OCI-LY7 (cell line): ENCODE measurements around the gene BCLAF1. TPM values are rescaled to one million over a fixed set of nuclear protein-coding genes. Genes with fewer than 3 reads are reported as not detected.
A peak's percentile ranks its signal among the peaks of the same experiment; 100 is the strongest.

Experiments used
- BruUV-seq: library from RNA; stranded (reverse); fragments of 400-500 nt; replicated peaks from 2 replicates; lab custom pipeline; 2021; lab: Mats Ljungman, UMichigan
- CTCF ChIA-PET: fragments of 300-600 bp; sonication (Branson Sonifier 250); formaldehyde crosslinking; loops from one replicate; lab custom pipeline; 2022; ENCODE audit warnings: antibody characterized with exemption; ENCODE audit not compliant: unreplicated experiment; lab: Charles Lee
- POLR2A ChIA-PET: fragments of 300-600 bp; sonication (Branson Sonifier 250); formaldehyde crosslinking; loops from one replicate; lab custom pipeline; 2022; ENCODE audit warnings: antibody characterized with exemption; lab: Charles Lee
- DNase-seq: peaks from one replicate; pipeline ENCODE4 v3.0.0-alpha.2; 2015; ENCODE audit warnings: low spot score
- H2AFZ ChIP-seq: fragments of 200-600 bp; sonication (generic), shearing (Covaris generic); 2 replicates; pipeline ENCODE4 v1.6.1; 2014; ENCODE audit warnings: mild to moderate bottlenecking, antibody characterized with exemption, low read length, moderate library complexity
- H3K27ac ChIP-seq: fragments of 200-600 bp; sonication (generic); 2 replicates; pipeline ENCODE4 v1.5.1; 2014; ENCODE audit warnings: mixed run types, low read depth, mild to moderate bottlenecking, moderate library complexity, low read length, inconsistent platforms; ENCODE audit not compliant: poor library complexity, severe bottlenecking
- H3K36me3 ChIP-seq: fragments of 200-600 bp; sonication (generic); 2 replicates; pipeline ENCODE4 v1.6.1; 2014; ENCODE audit warnings: mild to moderate bottlenecking, antibody characterized with exemption, low read length, moderate library complexity, mixed read lengths; ENCODE audit not compliant: insufficient read depth
- H3K4me1 ChIP-seq: fragments of 200-600 bp; sonication (generic); 2 replicates; pipeline ENCODE4 v1.5.1; 2014; ENCODE audit warnings: mild to moderate bottlenecking, low read length; ENCODE audit not compliant: insufficient read depth, poor library complexity, severe bottlenecking
- H3K4me2 ChIP-seq: fragments of 200-600 bp; sonication (generic); 2 replicates; pipeline ENCODE4 v1.6.1; 2014; ENCODE audit warnings: mild to moderate bottlenecking, low read length
- H3K4me3 ChIP-seq: fragments of 200-600 bp; sonication (generic); 2 replicates; pipeline ENCODE4 v1.5.1; 2014; ENCODE audit warnings: mild to moderate bottlenecking, low read depth, low read length; ENCODE audit not compliant: poor library complexity, severe bottlenecking
- H3K79me2 ChIP-seq: fragments of 200-600 bp; sonication (generic); 2 replicates; pipeline ENCODE4 v1.6.1; 2016; ENCODE audit warnings: low read depth, mild to moderate bottlenecking, low read length, moderate library complexity, mixed read lengths; ENCODE audit not compliant: insufficient read depth
- H3K9me2 ChIP-seq: fragments of 200-600 bp; sonication (generic); 2 replicates; pipeline ENCODE4 v1.6.1; 2016; ENCODE audit warnings: mild to moderate bottlenecking, low read length, mixed read lengths; ENCODE audit not compliant: insufficient read depth
- H3K9me3 ChIP-seq: fragments of 200-600 bp; sonication (generic); 2 replicates; pipeline ENCODE4 v1.6.1; 2014; ENCODE audit warnings: mild to moderate bottlenecking, mixed run types, low read length, mixed read lengths
- H4K20me1 ChIP-seq: fragments of 200-600 bp; sonication (generic); 2 replicates; pipeline ENCODE4 v1.6.1; 2014; ENCODE audit warnings: mild to moderate bottlenecking, antibody characterized with exemption, low read length, moderate library complexity, mixed read lengths; ENCODE audit not compliant: insufficient read depth
- EZH2phosphoT487 ChIP-seq: fragments of 200-600 bp; sonication (generic); IDR thresholded peaks from 2 replicates; pipeline ENCODE4 v1.6.1; 2018; ENCODE audit warnings: low read depth, borderline replicate concordance, mild to moderate bottlenecking, mixed run types, antibody characterized with exemption, low read length, moderate library complexity, mixed read lengths
- intact Hi-C: fragments of 100-400 bp; cut with micrococcal nuclease; formaldehyde crosslinking; loops from one replicate; pipeline ENCODE4 v1.10.0; 2022; ENCODE audit not compliant: unreplicated experiment
- total RNA-seq, 2 experiments: library from RNA; depleted of rRNA in 1 of 2; stranded (reverse); fragments of >200 nt in 1 of 2; shearing (Covaris generic) in 1 of 2; gene quantifications; 2 replicates each; pipeline ENCODE4 v1.2.3, GENCODE V29; 2014 to 2022
- TF ChIP-seq, protein P1 (sequence below): fragments of 200-600 bp; sonication (generic); conservative IDR thresholded peaks from 2 replicates; pipeline ENCODE4 v1.5.1; 2014; ENCODE audit warnings: mild to moderate bottlenecking, antibody characterized with exemption, low read length, moderate library complexity, mixed read lengths

The BCLAF1 gene
- total RNA-seq, 2 experiments from 2014 or later: 130 to 186 TPM

DNA sequence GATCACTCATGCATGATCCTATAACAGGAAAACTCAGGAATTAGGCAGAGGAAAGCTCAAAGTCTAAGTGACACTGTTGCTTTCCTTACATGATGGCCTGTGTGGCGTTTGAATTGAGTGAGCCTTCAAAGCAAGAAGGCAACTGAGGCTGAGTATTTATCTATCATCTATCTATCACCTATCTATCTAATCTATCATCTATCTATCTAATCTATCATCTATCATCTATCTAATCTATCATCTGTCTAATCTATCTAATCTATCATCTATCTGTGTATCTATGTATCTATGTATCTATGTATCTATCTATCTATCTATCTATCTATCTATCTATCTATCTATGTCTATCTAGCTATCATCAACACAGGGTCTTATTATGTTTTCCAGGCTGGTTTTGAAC is 41.8 kb upstream of the BCLAF1 start:
- no TSS peak for BruUV-seq
- Histone ChIP-seq H2AFZ (no peak overlapping the region), H3K4me2 (no peak overlapping the region), H3K9me3 (no peaks in the 10 kb centered on the region), H3K36me3 (no peaks in the 10 kb centered on the region), H3K9me2 (no peaks in the 10 kb centered on the region), H3K27ac (no peak overlapping the region), H3K4me1 (peaks cover 1% of the 10 kb centered on the region), H3K4me3 (no peak overlapping the region), H3K79me2 (no peaks in the 10 kb centered on the region), H4K20me1 (no peaks in the 10 kb centered on the region)
- intact Hi-C loops: no loop called here
- no peak for DNase-seq
- POLR2A ChIA-PET: interaction anchor here (1.1 kb wide), 1 partner anchor 10 kb away, joined by 4 read pairs; no protein-coding TSS in a partner anchor
- TF ChIP-seq EZH2phosphoT487: no peak
- TF ChIP-seq, protein P1, sequence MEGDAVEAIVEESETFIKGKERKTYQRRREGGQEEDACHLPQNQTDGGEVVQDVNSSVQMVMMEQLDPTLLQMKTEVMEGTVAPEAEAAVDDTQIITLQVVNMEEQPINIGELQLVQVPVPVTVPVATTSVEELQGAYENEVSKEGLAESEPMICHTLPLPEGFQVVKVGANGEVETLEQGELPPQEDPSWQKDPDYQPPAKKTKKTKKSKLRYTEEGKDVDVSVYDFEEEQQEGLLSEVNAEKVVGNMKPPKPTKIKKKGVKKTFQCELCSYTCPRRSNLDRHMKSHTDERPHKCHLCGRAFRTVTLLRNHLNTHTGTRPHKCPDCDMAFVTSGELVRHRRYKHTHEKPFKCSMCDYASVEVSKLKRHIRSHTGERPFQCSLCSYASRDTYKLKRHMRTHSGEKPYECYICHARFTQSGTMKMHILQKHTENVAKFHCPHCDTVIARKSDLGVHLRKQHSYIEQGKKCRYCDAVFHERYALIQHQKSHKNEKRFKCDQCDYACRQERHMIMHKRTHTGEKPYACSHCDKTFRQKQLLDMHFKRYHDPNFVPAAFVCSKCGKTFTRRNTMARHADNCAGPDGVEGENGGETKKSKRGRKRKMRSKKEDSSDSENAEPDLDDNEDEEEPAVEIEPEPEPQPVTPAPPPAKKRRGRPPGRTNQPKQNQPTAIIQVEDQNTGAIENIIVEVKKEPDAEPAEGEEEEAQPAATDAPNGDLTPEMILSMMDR: no peak
- CTCF ChIA-PET: no interaction called here

DNA sequence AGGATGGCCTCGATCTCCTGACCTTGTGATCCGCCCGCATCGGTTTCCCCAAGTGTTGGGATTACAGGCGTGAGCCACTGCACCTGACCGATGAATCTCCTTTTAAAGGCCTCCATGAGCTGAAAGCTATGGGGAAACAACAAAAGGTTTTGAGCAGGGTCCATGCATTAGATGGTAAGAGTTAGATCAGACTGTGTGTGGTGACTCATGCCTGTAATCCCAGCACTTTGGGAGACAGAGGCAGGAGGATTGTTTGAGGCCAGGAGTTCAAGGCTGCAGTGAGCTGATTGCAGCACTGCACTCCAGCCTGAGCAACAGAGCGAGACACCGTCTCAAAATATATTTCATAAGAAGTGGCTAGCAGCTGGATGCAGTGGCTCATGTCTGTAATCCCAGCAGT is 41.0 kb upstream of the BCLAF1 start:
- ChIA-PET CTCF (no interaction called here), POLR2A (interaction anchor here (0.6 to 1.2 kb wide), 3 partner anchors 9 to 211 kb away, joined by 3 to 4 read pairs (median 3); no protein-coding TSS in a partner anchor)
- Histone ChIP-seq H3K9me2 (no peaks in the 10 kb centered on the region), H3K9me3 (no peaks in the 10 kb centered on the region), H3K4me1 (peaks cover 9% of the 10 kb centered on the region), H2AFZ (no peak overlapping the region), H3K36me3 (no peaks in the 10 kb centered on the region), H3K4me2 (no peak overlapping the region), H3K79me2 (no peaks in the 10 kb centered on the region), H4K20me1 (no peaks in the 10 kb centered on the region), H3K4me3 (no peak overlapping the region), H3K27ac (no peak overlapping the region)
- DNase-seq: no peak
- BruUV-seq: no TSS peak
- TF ChIP-seq, protein P1: no peak
- TF ChIP-seq EZH2phosphoT487: no peak
- intact Hi-C loops: no loop called here

DNA sequence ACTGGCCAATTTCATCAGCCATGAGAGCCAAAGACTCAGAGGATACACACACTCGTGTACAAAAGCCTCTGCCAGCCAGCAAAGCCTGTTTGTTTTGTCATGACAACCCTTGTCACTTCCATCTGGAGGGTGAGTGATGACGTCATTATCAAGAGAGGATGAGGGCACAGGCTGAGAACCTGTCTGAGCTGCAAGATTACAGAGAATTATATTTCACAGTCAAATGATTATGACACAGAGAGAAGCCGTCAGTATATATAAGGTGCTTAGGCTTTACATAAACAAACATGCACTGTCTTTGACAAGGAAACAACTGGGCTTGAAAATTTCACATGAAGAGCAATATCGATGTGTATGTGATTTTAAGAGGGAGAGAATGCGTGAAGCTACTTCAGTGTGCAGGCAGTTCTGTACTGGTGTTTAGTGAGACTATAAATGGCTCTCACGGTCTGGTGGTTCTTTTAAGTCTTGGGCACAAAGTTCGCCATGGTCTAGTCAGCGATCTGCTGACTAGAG is 36.5 kb upstream of the BCLAF1 start:
- Histone ChIP-seq H3K4me3 (no peak overlapping the region), H3K9me3 (no peaks in the 10 kb centered on the region), H3K4me2 (peak overlapping the region; percentile 45), H3K4me1 (peaks cover 9% of the 10 kb centered on the region), H2AFZ (peak overlapping the region; percentile 94), H3K36me3 (no peaks in the 10 kb centered on the region), H3K27ac (no peak overlapping the region), H4K20me1 (no peaks in the 10 kb centered on the region), H3K9me2 (no peaks in the 10 kb centered on the region), H3K79me2 (no peaks in the 10 kb centered on the region)
- POLR2A ChIA-PET: interaction anchor here (1.1 to 1.3 kb wide), 2 partner anchors 11 to 100 kb away, joined by 3 read pairs; no protein-coding TSS in a partner anchor
- TF ChIP-seq, protein P1: no peak
- TF ChIP-seq EZH2phosphoT487: no peak
- intact Hi-C loops: no loop called here
- no TSS peak for BruUV-seq
- DNase-seq: peak; percentile 9
- CTCF ChIA-PET: no interaction called here
